ENCODE results near the gene SLC30A9.

Gene SLC30A9

DNA sequence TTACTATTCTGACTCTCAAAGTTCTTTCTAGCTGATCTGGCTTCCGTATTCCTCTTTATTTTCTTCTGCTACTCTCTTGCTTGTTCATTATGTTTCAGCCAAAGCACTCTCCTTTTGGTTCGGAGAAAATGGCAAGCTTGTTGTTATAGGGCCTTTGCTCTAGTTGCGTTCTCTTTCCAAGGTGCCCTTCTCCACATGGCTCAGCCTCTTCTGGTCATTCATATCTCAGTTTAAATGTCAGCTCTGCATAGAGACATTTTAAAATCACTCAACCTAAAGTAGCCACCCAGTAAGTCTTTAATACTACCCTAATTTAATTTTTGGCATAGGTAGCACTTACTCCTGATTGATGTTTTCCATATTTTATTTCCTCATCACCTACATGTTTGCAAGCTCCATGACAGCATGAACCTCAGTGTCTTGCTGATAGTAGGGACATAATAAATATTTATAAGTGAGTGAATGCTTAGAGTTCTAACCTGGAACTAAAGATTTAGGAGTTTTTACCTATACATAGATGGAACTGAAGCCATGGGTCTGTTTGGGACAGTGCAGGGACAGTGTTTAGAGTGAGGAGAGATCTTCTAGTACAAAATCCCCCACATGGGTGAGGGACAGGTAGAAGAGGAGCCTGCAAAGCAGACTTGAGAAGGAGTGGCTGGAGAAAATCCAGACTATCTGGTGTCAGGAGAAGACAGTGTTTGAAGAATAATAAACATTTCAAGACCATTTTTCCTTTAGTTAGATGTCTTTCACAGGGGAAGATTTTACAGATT, 17.9 kb downstream of the SLC30A9 start:
- no peak for DNase-seq

DNA sequence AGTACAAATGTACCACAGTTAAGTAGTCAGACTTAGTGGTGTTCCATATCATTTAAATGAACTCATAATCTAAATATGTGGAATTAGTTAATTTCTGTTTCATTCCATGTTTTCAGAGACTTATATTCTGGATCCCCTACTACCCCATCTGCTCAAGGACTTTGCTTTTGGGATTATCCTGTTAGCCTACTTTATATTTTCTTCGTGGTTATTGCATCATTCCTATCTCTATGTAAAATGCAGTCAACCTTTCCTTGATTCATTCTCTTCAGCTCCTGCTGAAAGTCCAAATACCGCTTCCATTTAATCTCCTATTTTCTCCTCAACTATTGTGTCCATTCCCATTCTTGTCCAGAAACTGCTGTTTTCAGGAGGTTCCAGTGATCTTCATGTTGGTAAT, 25.1 kb downstream of the SLC30A9 start:
- DNase-seq = no peak

DNA sequence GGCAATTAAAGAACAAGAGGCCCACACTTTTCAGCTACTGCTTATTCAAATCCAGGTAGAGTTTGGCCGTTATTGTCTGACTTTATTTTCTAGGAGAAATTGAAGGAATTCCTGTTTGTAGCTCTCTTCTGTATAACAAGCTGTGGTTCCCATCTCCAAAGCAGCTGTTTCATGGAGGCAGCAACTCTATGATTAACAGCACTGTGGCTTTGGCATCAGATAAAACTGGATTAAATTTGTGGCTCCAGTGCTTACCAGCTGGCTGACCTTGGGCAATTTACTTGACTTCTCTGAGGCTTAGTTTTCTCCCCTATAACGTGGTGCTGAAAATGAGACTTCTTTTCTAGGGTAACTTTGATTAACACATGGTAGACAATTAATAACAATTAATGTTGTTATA, 28.1 kb downstream of the SLC30A9 start:
- DNase-seq = no peak

DNA sequence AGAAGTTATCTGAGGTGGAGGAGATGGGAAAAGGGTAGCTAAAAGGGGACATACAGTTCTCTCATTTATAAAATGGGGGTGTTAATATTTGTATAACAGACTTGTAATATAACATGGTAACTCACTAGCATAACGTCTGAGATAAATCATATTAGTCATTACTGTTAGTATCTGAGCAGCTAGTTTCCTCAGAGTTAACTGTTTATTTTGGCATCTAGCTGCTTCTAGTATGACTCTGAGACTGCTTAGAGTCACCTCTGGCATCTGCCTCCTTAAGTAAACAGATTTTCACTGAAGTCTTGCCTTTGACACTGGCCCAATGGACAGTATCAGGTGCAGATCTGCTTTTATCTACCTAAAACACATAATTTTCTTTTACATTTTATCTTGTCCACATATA, 58.1 kb downstream of the SLC30A9 start:
- DNase-seq = no peak

DNA sequence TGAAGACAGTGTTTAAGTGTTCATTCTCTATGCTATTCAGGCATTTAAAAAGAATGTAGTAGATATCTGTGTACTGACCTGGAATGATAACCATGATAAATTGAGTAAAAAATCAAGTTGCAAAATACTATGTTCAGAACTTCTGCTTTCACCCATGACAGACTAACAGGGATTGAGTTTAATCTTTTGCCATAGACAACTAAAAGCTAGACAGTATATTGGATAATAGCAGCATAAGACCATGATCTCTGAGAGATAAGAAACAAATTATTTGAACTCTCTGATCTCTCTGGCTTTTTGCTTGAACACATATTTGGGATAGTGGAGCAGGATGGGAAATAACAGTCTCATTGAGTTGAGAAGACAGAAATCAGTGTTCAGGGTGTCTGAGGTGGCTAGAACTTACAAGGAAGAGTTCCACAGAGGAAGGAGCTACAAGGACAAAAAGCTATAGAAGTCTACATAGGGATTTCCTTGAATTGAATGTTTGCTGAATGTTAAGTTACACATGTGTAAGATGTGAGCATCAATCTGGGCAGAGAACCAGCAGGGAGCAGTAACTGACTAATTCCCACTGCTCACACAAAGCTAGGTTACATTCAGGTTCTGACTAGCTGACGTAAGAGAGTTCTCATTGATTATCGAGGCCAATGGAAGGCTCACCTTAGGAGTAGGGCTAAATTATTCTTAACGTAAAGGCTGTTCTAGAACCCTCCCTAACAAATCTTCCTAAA, 60.4 kb downstream of the SLC30A9 start:
- no peak for DNase-seq

DNA sequence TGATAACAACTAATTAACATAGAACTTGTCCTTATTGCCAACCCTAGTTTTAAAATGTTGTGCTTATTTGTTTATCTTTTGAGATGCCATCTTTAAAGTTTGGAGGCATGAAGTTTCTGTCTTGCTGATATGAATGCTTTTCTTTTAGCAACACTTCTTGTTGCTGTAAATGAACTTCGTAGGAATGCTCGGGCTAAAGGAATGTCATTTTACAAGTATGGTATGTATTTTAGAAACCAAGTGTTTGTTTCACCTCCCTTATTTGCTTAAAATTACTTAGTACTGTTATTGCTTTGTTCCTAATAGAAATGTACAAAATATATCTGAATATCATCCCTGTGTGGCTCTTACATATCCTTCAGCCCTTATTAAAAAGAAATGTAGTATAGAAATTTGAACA, 76.1 kb downstream of the SLC30A9 start:
- no peak for DNase-seq

DNA sequence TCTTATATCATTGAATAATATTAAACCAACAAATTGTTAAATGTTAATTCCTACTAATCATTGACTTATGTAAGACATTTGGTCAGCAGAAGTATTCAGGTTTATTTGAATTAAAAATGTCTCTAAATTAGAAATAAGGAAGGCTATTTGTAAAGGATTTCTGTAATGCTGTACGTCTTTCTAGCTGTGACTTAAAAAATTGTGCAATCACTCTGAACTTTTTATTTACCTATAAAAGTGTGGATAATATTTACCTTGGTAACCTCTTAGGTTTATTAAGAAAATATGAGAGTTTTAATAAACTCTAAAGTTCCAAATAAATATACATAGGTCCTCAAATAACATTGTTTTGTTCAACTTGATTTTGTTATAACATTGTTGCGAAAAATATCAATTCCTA, 76.9 kb downstream of the SLC30A9 start:
- DNase-seq = no peak

DNA sequence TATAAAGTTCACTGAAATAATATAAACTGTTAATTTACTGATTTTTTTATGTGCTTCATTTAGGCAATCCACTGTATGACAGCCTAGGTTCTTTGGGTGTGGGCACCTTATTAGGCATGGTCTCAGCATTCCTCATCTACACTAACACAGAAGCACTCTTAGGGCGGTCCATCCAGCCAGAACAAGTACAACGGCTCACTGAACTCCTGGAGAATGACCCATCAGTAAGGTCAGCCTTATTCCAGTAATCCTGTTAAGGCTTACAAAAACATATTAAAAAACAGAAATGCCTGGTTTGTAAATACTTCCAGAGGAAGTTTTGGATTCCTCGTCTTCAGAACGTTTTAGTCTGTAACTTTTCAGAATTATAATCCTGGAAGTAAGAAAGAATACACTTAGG, 80.1 kb downstream of the SLC30A9 start:
- DNase-seq = no peak

DNA sequence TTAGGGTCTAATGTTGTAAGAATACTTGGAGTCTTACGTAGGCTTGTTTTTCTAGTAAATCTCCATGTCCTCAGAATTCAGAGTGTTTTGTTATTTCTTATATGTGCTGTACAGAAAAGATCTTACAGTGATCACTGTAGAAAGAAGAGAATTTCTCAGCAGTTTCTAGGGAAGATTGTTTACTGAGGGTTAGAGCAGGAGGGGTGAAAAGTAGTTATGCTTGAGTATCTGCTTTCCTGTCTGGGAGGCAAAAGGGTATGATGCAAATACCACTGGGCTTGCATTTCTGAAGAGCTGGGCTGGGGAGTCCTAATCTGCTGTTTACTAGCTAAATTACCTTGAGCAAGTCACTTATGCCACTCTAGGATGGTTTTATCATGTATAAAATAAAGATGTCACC, 84.0 kb downstream of the SLC30A9 start:
- no peak for DNase-seq

DNA sequence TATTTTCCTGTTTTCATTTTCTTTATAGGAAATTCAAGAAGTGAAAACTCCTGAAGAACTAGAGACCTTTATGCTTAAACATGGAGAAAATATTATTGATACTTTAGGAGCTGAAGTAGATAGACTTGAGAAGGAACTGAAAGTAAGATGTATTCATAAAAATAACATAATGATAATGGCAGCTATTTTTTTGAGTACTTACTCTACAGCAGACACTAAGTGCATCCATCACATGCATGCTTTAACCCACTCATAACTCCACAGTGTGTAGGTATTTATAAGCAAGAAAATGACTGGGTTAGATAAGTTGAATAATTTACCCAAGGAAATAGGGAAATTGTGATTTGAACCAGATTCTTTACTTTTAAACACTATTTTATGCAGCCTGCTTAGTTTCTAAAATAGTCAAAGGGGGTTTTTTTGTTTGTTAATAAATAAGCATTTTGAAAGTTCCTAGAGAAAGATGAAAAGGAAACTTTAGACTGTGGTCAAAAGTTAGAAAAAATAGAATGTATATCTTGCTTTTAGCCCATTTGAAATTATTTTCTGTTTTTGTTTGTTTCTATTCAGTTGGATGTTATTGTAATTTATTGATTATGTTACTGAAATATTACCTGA, 88.0 kb downstream of the SLC30A9 start:
- DNase-seq = no peak

DNA sequence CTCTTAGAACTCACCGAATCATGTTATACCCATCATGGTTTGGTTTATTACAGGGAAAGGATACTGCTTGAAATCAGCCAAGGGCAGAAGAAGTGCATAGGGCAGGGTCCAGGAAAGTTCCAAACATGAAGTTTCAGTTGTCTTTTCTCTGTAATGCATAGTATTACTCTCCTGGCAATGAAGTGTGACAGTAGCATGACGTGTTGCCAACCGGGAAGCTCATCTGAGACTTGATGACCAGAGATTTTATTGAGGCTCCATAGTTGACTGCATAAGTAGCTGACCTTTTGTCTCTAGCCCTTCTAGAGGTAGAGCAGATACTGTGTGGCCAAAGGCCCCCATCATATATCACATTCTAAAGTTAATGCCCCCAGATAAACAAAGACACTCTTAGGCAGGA, 90.0 kb downstream of the SLC30A9 start:
- no peak for DNase-seq

DNA sequence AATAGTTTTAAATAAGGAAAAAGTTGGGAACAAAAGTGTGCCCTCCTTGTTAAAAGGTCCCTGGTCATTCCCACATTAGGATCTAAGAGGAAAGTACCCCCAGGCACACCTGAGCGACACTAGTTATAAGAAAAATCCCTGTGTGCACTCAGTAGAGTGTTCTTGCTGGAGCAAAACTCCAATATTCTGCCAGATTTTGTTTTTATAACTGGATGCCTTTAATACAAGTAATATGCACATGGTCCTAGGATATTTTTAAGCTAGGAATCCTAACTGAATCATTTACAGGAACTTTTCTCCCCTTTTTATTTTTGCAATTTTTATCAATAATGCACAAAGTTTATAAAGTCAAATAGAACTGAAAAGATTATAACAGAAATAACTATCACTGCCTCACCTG, 93.5 kb downstream of the SLC30A9 start:
- no peak for DNase-seq

DNA sequence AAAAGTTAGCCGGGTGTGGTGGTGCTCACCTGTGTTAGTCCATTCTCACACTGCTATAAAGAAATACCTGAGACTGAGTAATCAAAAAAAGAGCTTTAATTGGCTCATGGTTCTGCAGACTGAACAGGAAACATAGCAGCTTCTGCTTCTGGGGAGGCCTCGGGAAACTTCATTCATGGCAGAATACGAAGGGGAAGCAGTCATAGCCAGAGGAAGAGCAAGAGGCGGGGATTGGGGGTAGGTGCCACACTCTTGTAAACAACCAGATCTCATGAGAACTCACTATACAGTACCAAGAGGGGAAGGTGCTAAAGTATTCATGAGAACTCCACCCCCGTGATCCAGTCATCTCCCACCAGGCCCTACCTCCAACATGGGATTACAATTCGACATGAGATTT, 98.1 kb downstream of the SLC30A9 start:
- no peak for DNase-seq

DNA sequence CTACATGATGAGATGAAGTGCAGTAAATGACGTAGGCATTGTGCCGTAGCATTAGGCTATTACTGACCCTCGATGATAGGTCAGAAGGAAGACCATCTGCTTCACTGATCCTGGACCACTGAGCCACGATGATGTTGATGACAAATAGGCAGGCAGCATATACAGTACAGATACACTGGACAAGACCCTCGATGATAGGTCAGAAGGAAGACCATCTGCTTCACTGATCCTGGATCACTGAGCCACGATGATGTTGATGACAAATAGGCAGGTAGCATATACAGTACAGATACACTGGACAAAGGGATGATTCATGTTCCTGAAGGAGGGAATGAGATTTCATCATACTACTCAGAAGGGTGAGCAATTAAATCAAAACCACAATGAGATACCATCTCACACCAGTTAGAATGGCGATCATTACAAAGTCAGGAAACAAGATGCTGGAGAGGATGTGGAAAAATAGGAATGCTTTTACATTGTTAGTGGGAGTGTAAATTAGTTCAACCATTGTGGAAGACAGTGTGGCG, 111.2 kb downstream of the SLC30A9 start:
- DNase-seq = no peak

DNA sequence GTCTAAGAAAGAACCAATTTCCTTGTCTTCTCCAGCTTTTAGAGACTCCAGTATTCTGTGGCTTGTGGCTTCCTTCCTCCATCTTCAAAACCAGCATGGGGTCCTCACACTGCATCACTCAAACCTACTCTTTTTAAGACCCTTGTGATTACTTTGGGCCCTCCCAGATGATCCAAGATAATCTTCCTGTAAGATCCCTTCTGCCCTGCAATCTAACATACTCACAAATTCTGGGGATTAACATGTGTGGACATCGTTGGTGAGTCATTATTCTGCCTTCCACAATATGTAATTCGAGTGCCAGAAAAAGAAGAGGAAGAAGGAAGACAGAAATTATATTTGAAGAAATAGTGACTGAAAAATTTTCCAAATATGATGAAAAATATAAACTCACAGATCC, 114.2 kb downstream of the SLC30A9 start:
- no peak for DNase-seq

DNA sequence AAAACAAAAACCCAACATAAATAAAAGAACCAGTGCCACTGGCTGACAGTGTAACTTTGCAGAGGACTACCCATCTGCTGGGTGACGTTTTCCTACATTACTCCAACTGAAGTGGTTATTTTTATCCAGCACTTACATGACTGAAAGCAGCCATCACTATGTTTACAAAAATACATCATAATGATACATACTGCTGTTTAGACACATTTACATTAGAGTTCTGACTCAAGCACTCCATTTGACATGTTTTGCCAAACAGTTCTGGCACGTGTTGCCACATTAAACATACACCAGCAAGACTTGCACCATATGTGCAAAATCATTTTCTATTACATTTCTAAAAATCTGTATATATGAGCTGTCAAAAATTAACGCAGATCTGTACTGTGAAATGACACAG, 122.5 kb downstream of the SLC30A9 start:
- DNase-seq = no peak

DNA sequence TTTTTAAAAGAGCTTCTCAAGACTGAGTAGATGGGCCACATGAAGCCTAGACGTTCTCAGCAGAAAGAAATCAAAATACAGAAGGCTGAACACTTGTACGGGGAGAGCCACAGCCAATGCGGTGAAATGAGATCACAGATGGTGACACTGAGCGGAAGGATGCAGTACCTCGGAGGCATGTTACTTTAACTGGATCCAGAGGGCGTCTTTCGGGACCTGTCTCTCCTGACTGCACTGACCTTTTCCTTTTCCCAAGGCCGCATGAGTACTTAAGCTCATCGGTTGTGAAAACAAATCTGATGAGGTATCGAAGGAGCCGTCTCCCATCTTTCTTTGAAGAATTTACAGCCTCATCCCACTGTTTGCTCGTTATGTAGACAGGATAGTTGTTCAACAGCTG, 129.6 kb downstream of the SLC30A9 start:
- DNase-seq = no peak

DNA sequence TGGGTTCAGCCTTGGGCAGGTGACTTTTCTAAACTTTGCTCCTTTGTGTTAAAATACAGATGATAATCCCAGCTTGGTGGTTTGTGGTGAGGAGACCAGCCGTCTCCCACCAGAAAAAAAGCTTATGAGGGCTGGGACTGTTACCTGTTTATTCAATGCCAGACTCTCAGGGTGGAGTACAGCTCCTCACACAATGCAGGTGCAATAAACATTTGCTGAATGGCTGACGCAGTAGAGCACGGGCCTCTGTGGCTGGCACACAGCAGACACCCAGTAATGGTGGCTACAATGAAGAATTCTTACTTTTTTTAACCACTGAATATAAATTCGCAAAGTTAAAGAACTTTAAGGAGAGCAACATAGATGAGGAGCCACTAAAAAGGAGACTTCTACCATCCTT, 131.9 kb downstream of the SLC30A9 start:
- no peak for DNase-seq

DNA sequence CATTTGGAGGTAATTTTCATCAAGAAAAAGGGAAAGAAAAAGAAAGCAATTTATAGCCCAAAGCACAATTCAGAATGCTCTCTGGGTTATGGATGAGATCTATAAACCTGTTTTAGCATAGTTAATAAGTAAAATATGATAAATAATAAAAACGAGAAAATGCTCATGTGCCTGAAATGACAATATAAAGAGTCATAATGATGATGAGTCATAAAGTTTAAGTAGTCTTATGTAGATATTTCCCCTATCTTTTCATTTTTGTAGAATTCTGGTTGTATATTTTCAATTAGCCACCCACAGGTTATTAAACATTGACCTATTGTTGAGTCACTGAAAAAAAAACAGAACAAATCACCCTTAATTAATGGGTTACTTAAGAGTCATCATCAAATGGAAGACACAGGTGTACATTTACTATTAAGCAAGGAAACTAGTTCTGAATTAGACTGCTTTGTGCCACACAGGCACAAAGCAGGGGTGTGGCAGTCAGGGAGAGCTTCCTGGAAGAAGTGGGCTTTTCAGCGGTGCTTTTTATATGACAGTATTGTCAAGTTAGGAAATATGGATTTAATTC, 132.8 kb downstream of the SLC30A9 start:
- no peak for DNase-seq

DNA sequence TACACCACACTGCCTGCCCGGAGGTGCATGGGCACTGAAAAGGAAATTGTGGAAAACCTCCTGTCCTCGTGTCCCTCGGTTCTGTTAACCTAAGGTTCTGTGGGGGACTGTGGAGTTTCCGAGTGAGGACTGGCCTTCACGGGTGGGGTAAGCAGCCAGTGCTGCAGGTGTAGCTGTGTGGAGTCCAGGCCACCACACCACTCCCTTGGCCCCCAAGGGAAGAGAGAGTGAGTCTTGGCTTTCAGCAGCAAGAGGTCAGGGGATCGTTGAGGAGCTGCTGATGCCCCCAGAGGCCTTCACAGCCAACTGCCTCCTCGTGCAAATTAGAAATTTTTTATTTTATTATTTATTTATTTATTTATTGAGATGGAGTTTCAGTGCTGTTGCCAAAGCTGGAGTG, 141.8 kb downstream of the SLC30A9 start:
- no peak for DNase-seq

DNA sequence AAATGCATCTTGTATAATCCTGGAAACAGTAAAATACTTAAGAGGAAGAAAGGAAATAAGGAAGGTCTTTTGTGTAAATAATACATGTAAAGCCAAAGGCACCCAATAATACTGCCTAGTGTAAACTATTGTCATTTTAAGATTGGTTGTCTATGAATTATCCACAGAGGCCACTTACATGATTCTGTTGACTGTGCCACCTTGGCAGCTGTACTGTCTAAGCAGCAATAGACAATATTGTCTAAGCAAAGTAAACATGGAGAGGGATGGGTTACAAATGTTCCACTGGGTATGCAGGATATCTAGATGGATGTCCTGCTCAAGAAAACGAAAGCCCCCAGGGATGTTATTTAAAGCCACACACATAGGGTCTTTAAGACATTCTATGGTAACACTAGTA, 142.7 kb downstream of the SLC30A9 start:
- no peak for DNase-seq

DNA sequence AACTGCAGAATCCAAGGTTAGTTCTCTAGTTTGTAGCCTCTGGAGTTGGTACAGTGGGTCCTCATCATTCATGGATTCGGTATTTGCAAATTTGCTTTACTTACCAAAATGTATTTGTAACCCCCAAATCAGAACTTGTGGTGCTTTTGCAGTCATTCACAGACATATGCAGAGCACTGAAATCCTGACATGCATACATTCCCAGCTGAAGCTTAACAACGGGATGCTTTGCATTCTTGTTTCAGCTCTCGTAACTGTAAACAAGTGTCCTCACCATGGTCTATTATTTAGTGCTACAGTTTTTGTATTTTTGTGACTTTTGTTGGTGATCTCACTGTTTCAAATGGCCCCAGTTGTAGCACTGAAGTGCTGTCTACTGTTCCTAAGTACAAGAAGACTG, 146.0 kb downstream of the SLC30A9 start:
- DNase-seq = no peak
